Measurements from ENCODE around the gene ENTPD6.

DNA sequence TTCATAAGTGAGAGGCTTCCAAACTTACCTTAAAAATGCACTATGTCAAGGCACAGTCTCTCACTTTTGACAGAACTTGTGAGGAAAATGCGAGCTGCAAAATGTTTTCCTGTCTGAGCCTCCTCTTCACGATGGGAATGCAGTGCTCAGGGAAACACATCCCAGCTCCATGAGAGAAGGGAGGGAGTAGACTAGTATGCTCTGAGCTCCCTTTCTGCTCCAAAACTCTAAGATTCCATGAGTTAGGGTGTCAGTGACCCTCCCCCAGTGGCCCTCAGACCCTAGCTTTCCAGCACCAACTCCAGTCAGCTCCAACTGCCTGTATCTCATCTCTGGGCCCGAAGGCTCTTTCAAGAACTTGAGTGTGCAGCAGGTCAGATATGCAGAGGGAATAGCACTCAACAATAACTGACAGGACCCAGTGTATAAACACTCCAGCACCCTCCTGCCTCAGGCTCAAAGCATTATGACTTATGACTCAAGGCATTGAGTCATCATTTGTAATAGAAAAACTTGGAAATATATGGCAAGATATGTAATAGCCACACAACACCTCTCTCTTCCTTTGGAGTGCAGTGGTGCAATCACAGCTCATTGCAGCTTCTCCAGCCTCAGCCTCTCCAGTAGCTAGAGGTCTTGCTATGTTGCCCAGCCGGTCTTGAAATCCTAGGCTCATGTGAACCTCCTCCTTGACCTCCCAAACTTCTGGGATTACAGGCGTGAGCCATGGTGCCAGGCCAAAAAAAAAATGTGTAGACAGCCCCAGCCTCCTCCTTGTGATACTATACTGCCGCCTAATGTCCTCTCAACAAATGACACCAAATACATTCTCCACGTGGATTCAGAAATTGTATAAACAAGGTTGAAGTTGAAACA lies 16.7 kb upstream of the ENTPD6 start:
- TF ChIP-seq POLR2A (IDR thresholded peaks at IDR 0.05; ENCODE audit: low read length) (no peak), GATA1 (IDR thresholded peaks at IDR 0.05; ENCODE audit: low read depth, low read length) (no peak)

All from erythroblast (primary cell).